ENCODE measurements around the gene NOP16. TPM values are rescaled to one million over a fixed set of nuclear protein-coding genes. Genes with fewer than 3 reads are reported as not detected.

Gene NOP16
- polyA plus RNA-seq, 5 donors, result 24.0 to 36.8 (median 33.2) TPM

DNA sequence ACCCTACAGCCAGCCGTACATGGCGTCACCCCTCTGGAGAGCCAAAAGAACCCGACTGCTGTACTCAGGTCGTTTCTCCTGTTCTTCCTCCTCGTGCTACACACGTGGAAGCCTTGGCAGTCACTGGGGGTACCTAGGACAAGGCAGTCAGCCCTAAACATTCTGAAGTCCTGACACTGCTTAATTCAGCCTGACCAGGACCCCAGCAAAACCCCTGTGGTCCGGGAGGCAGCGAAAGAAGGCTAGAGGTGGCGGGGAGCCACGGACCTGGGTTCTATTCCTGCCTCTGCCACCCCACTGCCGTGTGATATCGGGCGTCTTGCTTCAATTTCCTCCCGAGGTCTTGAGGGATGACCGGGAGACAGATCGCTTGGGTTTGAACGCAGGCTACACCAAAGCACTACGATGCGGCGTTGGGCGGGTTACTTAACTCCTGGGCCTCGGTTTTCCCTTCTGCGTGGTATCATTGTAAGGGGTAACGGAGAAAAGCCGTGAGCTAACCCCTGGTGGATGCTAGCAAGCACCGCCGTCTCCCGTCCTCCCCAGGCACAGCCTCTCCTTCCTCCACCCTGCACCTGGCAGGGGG, 23.5 kb downstream of the NOP16 start:
- DNase-seq, result no peak

DNA sequence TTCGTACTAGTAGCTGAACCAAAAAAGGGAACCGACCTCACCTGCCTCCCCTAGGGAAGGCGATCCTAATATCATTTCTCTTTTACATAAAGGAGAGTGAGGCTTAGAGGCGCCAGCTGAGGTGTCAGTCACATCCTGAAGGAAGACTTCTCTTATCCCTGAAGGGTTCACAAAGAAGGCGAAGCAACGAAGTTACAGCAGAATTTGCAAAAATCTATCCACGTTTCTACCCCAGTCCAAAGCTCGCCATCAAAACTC, 26.2 kb downstream of the NOP16 start:
- DNase-seq, result no peak

DNA sequence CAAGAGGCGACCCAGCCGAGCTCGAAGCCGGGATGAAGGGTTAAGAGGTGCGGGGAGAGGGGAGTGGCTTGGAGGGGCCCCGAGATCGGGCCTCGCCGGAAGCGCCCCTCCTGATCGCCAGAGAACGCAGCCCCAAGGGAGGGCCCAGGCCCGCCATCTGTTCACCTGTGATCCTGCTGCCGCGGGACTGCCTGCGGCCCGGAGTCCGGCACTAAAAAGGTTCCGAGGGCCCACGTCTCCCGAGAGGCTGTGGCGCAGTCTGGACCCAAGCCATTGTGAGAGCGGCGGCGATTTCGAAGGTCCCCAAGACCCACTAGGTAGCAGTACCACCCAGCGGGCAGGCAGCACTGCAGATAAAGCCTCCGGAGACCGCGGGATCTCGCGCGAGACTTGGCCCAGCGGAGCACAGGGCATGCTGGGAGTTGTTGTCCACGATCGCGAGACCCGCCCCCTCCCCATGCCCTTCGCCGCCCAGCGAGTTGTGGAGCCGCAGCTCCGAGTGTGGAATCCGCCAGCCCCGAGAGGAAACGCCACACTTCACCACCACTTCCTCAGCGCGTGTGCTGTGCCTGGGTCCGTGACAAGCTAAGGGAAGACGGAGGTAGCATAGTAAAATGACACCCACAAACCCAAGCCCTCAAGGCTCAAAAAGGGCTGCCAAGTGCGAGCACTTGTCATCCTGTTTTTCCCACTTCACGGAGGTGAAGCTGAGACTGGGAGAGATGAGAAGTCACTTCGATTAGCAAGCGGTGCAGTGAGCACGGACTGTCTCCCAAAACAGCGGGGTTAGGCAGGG, 26.8 kb downstream of the NOP16 start, which contains the start of gene KIAA1191:
TSS of gene KIAA1191 (minus strand) at position 328 of the 796 bp plus-strand sequence. CDS start 2,256 bp downstream, outside the sequence.
- peak; percentile 89 to 90 for DNase-seq

DNA sequence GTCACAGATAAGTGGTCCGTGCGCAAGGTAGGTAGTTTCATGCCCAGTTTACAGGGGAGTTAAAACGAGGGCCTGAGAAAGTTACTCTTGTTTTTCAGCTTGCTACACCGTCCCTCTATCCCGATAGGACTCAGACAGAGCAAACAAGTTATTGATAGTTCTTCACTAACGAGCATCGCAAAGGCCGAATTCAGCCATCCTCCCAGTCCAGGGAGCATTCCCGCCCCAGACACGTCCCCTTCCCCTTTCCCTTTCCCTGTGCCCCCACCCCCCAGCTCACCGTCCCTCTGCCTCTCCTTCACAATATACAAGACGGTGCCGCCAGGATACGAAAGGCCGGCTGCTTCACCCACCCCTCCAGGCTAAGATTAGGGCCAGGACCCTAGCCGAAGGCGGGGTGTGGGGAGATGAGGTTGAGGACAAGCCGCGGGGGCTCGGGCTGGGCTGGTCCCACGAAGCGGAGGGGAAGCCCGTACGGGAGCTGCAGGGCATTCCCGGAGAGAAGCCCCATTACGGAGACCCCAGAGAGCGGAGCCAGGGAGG, 27.4 kb downstream of the NOP16 start:
- DNase-seq, result no peak

DNA sequence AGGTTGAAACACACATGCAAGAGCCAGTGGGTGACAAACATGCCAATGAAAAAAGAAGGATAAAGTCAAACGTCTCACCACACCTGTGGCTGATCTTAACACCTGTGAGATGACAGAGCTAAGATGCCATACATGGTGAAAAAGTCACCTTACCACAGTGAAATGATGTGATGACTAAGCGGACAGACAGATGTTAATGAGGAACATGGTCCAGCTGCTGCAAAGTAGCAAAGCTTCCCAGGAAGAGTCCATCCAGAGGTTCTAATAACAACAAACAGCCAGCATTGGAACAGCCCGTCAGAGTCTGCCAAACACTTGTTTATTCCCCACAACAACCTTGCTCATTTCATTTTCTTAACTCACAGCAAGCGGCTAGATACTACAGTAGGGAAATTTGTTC, 28.7 kb downstream of the NOP16 start:
- no peak for DNase-seq

DNA sequence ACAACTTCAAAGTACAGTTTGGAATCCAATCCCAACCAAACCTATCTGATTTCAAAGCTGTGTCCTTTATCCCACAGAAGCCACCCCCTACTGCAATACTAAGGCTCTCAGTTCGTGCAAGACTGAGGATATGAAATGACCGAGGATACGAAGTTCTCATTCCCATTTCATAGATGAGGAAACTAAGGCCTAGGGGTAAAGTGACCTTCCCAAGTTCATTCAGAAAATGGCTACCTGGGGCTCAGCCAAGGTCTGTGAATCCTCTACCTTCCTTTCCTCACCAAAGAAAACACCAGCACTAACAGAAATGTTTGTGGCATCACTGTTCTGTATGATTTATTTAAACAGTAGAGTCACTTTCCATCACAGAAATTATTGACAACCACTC, 32.2 kb downstream of the NOP16 start:
- no peak for DNase-seq

DNA sequence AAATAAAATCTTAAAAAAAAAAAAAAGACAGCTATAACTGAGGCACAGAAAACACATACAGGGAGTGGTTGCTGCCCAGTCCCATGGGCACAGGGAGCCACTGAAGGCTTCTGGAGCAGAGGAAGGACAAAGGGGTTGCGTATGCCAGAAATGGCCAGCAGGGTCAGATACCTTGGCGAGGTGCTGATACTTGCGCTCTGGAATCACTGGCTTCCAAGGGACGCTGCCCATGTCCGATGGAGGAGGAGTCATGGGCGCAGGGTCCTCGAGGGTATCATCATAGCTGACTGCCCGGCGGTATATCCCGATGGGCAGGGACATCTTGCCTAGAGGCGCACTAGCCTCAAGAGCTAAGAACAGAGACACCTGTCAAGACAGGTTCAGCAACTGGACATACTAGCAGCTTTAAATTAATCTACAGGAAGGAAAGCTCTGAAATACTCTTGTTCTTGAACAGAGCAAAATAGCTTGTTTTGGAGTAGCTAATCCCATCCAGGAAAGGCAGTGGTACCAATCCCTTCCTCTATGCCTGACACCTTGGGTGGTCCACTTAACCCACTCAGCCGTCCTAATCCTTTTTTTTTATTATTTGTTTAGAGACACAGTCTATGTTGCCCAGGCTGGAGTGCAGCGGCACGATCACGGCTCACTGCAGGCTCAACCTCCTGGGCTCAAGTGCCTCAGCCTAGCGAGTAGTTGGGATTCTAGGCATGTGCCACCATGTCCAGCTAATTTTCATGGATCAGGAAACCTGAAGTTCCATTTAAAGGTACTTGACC, 32.8 kb downstream of the NOP16 start:
- DNase-seq, result no peak

DNA sequence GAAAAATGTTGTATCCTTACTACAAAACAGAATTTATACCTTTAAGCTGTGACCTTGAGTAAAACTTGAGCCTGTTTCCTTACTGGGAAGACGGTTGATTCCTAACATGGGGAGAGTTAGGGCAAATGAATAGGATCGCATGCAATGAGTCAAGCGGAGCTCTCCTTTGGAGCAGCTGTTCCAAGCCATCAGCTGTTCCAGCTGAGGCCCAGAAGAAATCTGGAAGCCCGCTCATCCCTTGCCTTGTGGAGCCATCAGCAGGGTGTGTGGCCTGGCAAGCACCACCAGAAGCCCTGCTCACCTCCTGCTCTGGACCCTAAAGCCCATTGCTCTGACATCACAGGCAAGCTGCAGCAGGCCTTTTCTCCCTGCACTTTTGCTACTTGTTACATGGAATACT, 34.9 kb downstream of the NOP16 start:
- no peak for DNase-seq

DNA sequence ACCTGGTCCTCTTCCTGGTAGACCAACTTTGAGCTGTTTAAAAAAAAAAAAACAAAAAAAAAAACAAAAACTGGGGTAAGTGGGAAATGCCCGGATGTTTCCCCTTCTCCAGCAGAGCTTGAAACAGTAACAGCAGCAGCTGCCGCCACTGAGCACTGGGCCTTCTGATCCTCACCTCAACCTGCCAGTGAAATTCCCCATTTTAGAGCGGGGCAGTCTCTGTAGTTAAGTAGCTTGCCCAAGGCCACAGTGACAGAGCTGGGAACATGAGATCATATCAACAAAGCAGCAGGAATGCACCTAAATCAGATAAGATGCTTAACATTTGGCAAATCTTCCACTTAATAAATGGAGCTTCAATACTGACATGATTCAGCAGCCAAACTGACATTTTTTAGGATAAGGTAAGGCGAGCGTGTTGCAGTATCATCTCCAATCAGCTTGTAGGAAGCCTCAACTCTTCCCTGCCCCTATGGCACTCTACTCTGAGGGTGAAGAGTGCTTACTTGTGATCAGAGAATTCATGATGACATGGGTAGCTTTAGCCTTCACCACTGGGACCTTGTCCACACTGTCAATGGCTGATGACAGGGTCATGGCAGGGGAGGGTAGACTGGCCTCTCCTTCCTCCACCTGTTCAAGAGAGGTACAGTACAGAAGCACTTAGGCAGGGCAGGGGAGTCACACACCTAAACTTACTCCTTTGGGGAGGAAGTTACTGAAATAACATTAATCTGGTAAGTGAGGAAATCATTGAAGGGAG, 36.1 kb downstream of the NOP16 start:
- DNase-seq, result no peak

DNA sequence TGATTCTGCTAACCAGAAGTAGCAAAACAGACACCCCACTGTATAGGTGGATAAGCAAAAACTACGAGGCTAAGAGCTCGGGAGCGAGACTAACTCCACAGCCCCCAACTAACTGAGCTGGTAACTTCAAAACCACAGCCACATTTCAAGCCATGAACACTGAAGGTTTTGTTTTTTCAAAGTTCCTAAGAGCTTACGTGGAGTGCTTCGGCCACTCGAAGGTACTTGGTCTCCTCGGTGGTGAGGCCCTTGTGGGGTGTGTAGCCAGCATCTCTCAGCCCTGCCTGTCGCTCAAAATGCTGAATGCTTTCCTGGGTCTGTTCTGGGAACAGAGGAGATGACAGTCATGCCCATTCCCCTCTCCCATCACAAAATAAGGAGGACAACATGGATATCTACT, 38.0 kb downstream of the NOP16 start:
- peak; percentile 47 to 50 for DNase-seq

DNA sequence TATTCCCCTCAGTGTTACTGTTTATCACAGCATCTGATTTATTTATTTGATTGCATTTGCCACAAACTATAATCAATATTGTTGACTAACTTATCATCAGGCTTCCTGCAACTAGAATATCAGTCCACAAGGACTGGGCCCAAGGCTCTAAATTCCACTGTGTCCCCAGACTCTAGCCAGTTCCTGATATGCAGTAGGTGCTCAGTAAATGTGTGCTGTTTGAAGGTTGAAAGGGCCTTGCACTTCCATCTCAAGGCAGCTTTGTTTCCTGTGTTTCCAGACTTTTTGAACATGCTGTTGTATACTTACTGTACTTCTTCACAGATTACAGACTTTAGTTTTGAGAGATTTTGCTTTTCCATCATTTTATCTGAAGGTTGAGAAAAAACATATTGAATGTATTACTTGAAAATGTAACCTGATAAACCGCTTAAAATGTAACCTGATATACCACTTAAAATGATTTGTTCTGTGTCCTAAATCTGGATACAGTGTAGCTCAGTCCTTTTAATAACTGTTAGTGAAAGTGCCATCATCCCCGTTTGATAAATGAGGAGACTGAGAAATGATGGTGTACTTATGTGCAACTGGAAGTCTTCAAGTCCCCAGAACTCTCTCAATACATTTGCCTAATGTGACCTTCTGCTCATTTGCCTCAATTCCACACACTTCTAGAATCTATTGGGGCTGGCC, 45.5 kb downstream of the NOP16 start:
- DNase-seq, result no peak

DNA sequence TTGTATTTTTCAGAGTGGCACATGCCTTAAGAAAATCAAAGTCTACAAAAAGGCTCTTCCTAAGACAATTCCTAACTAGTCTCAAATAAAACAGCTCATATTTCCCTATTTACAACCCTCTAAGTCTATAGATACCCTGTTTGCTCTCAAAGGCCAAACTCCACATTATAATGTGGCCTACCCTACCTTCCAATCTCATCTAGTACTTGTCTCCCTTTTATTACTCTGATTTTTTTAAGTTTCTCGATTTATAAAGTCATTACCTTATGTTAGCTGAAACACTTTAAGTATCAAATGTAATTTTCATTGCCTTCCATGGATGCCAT, 46.3 kb downstream of the NOP16 start:
- no peak for DNase-seq

DNA sequence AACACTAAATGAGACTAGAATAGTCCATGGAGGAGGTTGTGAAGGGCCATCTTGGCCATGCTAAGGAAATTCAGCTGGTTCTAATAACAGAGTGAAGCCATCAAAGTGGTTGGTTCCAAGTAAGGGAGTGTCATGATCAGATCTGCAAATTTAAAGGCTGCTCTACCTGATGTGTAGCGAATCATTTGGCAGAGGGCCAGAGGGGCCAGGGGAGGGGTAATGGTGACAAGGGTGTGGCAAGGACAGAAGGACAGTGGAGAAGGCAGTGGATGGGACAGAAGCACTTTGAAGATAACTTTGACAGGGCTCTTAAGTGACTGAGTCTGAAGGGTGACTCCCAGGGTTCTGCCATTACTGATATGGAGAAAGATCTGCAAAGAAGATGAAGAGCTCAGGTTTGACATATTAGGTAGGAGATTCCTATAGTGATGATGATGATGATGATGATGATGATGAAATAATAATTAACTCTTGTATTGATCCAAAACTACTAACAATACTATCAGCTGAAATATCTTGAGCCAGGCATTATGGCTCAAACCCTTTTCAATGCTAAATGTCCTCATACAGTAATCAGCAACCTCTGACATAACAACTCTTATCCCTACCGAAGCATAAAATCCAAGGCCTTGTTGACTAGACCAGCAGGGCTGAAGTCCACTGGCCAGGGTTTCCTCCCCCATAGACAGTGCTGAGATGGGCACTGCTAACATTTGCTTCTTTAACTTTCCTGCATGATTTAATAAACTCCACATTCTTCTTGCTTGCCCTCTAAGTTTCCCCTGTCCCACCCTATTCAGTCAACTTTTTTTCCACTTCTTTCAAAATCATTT, 46.9 kb downstream of the NOP16 start:
- DNase-seq, result no peak

DNA sequence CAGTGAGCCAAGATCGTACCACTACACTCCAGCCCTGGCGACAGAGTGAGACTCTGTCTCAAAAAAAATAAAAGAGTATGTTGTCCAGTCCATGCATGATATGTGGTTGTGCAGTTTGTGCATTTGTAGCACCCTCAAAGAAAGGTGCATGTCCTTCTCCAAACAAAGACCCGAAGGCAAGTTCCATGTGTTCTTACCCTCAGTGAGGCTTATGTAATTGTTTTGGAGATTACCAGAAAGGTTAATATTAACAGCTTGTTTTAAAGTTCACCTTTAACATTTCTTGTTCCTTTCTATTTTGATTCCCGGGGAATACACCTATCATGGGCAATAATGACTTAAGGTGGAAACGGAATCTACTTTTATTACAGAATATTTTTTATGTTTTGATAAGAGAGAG, 49.1 kb downstream of the NOP16 start:
- no peak for DNase-seq

DNA sequence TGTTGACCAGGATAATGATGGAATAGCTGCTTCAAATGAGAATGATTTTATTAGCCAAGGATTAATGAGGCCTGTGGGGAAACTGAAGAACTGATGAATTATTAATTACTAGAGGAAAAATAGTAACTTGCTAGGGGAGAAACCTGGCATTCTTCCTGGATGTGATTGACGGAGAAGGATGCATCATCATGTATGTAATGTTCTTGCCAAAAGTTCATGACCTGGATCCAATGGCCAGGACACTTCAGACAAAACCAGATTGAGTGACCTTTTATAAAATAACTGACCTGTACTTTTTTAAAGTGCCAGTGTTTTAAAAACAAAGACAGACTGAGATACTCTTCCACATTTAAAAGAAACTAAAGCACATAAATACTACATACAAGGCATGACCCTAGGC, 50.5 kb downstream of the NOP16 start:
- DNase-seq, result no peak

DNA sequence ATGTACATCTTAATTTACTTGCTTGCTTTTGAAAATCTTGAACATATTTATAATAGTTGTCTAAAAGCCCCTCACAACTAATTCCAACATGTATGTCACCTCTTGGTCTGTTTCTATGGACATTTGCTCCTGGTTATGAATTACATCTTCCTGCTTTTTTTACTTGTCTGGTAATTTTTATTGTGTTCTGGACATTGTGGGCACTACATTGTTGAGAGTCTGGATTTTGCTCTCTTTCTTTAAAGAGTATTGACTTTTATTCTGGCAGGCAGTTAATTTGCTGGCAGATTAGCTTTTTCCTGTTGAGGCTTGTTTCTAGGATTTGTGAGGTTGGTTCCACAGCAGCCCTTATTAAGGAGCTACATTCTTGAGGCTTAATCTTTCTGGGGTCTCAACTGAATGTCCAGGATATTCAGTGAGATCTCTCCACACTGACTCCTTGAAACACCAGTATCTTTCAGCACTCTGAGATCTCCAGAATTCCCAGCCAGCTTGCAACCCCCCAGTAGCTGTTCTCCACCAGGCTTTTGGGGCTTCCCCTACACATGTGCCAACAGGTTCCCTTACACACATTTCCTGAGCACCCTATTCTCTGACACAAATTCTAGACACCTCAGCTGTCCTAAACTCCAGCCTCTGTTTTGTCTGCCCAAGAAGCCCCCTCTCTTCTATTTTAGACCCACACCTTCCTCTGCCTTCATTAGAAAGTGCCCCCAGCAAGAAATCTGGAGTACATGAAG, 54.2 kb downstream of the NOP16 start:
- no peak for DNase-seq
